Measurements from ENCODE around the gene KRT4. TPM values are rescaled to one million over a fixed set of nuclear protein-coding genes. Genes with fewer than 3 reads are reported as not detected.

Gene KRT4
- total and polyA plus RNA-seq, 2 donors (not counting 3 experiments of a cell fraction or from before 2014, with no cell fraction given) = not detected

Small RNA genes lying within 50 kb of the gene (small RNA-seq; reads per million reads assigned to genes)
- not detected for gene AC107016.2 (ENCODE audit: insufficient read depth, insufficient read length, low read depth, low replicate concordance)

Other genes with a start within 250 kb of the KRT4 start
- gene KRT74, start 240.3 kb downstream of the KRT4 start, total RNA-seq = not detected in 2 replicates
- not detected in 2 replicates for gene KRT74, start 240.3 kb downstream of the KRT4 start, polyA plus RNA-seq
- gene KRT72, start 212.7 kb downstream of the KRT4 start, total RNA-seq = not detected in 2 replicates
- not detected in 2 replicates for gene KRT72, start 212.7 kb downstream of the KRT4 start, polyA plus RNA-seq
- gene KRT73, start 195.6 kb downstream of the KRT4 start, total RNA-seq = not detected in 2 replicates
- not detected in 2 replicates for gene KRT73, start 195.6 kb downstream of the KRT4 start, polyA plus RNA-seq
- not detected in 2 replicates for gene KRT2, start 161.9 kb downstream of the KRT4 start, total RNA-seq
- gene KRT2, start 161.9 kb downstream of the KRT4 start, polyA plus RNA-seq = not detected in 2 replicates
- gene KRT1, start 133.7 kb downstream of the KRT4 start, total RNA-seq = not detected in 2 replicates
- gene KRT1, start 133.7 kb downstream of the KRT4 start, polyA plus RNA-seq = not detected in 2 replicates
- not detected in 2 replicates for gene KRT77, start 110.6 kb downstream of the KRT4 start, total RNA-seq
- gene KRT77, start 110.6 kb downstream of the KRT4 start, polyA plus RNA-seq = not detected in 2 replicates
- not detected in 2 replicates for gene KRT76, start 36.8 kb downstream of the KRT4 start, total RNA-seq
- not detected in 2 replicates for gene KRT76, start 36.8 kb downstream of the KRT4 start, polyA plus RNA-seq
- gene KRT3, start 18.0 kb downstream of the KRT4 start, total RNA-seq = not detected in 2 replicates
- gene KRT3, start 18.0 kb downstream of the KRT4 start, polyA plus RNA-seq = not detected in 2 replicates
- not detected in 2 replicates for gene KRT79, start 20.2 kb upstream of the KRT4 start, total RNA-seq
- gene KRT79, start 20.2 kb upstream of the KRT4 start, polyA plus RNA-seq = not detected in 2 replicates
- not detected in 2 replicates for gene KRT78, start 34.9 kb upstream of the KRT4 start, total RNA-seq
- gene KRT78, start 34.9 kb upstream of the KRT4 start, polyA plus RNA-seq = not detected in 2 replicates
- gene KRT8, start 91.0 kb upstream of the KRT4 start, total RNA-seq = 22.1 and 31.7 TPM in 2 replicates
- gene KRT8, start 91.0 kb upstream of the KRT4 start, polyA plus RNA-seq = 23.5 and 25.8 TPM in 2 replicates
- 233 and 235 TPM in 2 replicates for gene KRT18, start 135.0 kb upstream of the KRT4 start, total RNA-seq
- gene KRT18, start 135.0 kb upstream of the KRT4 start, polyA plus RNA-seq = 178 and 216 TPM in 2 replicates
- 372 and 382 TPM in 2 replicates for gene EIF4B, start 192.3 kb upstream of the KRT4 start, total RNA-seq
- gene EIF4B, start 192.3 kb upstream of the KRT4 start, polyA plus RNA-seq = 169 and 233 TPM in 2 replicates
- gene TNS2, start 235.9 kb upstream of the KRT4 start, total RNA-seq = 106 and 119 TPM in 2 replicates
- 84.5 and 119 TPM in 2 replicates for gene TNS2, start 235.9 kb upstream of the KRT4 start, polyA plus RNA-seq